Measurements from ENCODE around the gene CDKN1C. TPM values are rescaled to one million over a fixed set of nuclear protein-coding genes. Genes with fewer than 3 reads are reported as not detected.
A peak's percentile ranks its signal among the peaks of the same experiment; 100 is the strongest.

The CDKN1C gene
- total RNA-seq, 1 donor from 2014 or later = 268 TPM

GRCh38 chr11:2928605-2929530 lies 43.3 kb upstream of the CDKN1C start, which contains the start of gene PHLDA2:
Gene PHLDA2, minus strand, starts transcription at chr11:2929420. Its CDS starts 56 bp downstream, at chr11:2929364.
- Mint-ChIP-seq H3K27ac (no peak within 1 kb of the TSS), H3K36me3 (ENCODE audit: insufficient read depth) (no peaks in the 10 kb centered on the region)
- peak; percentile 49 for DNase-seq (ENCODE audit: low spot score, unreplicated experiment)

DNA sequence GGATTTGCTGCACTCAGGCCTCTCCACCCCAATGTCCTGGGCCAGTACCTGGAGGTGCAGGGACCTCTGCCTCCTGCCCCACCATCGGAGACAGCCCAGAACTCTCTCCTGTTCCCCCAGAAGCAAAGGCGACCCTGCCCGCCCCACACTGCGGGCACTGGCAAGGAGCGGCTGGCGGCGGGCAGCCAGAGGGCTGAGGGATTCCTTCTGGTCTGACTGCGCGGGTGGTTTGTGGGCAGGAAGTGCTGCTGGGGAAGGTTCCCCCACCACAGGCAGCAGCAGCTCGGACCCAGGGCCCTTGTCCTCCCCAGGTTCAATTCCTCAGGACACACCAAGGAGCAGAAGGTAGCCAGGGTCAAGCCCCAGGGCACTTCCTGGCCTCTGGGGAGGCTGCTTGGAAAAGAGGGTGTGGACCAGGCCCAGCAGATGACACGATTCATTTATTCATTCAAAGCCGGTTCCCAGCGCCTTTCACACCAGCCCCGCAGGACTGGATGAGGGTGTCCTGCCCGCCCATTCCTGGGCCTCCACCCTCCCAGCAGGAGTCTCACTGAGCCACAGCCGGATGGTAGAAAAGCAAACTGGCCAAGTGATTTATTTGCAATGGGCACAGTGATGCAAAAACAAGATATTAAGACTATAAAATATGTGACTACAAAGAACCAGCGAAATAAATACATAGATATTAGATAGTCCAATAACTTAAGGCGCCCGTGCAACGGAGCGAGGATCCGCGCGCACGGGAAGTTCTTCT lies 42.5 kb upstream of the CDKN1C start:
- H3K27ac Mint-ChIP-seq = no peak overlapping the region
- peaks cover 36% of the 10 kb centered on the region for H3K27me3 Mint-ChIP-seq
- no peaks in the 10 kb centered on the region for H3K9me3 Mint-ChIP-seq (ENCODE audit: low read depth)
- no peak for DNase-seq (ENCODE audit: low spot score, unreplicated experiment)
- peak overlapping the region; percentile 59 for H3K4me3 Mint-ChIP-seq (ENCODE audit: low read depth)
- TF ChIP-seq, protein P1, sequence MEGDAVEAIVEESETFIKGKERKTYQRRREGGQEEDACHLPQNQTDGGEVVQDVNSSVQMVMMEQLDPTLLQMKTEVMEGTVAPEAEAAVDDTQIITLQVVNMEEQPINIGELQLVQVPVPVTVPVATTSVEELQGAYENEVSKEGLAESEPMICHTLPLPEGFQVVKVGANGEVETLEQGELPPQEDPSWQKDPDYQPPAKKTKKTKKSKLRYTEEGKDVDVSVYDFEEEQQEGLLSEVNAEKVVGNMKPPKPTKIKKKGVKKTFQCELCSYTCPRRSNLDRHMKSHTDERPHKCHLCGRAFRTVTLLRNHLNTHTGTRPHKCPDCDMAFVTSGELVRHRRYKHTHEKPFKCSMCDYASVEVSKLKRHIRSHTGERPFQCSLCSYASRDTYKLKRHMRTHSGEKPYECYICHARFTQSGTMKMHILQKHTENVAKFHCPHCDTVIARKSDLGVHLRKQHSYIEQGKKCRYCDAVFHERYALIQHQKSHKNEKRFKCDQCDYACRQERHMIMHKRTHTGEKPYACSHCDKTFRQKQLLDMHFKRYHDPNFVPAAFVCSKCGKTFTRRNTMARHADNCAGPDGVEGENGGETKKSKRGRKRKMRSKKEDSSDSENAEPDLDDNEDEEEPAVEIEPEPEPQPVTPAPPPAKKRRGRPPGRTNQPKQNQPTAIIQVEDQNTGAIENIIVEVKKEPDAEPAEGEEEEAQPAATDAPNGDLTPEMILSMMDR (IDR thresholded peaks at IDR 0.05; ENCODE audit: unreplicated experiment) = no peak
- no peaks in the 10 kb centered on the region for H3K36me3 Mint-ChIP-seq (ENCODE audit: insufficient read depth)
- peaks cover 8% of the 10 kb centered on the region for H3K4me1 Mint-ChIP-seq (ENCODE audit: low read depth)

More at GRCh38 chr11:2928605-2929530, 43.3 kb upstream of the CDKN1C start, which contains the start of gene PHLDA2:
- peaks cover 8% of the 10 kb centered on the region for H3K4me1 Mint-ChIP-seq (ENCODE audit: low read depth)
- TF ChIP-seq, protein P1 (IDR thresholded peaks at IDR 0.05; ENCODE audit: unreplicated experiment) = peak; percentile 7
- no peaks in the 10 kb centered on the region for H3K9me3 Mint-ChIP-seq (ENCODE audit: low read depth)
- H3K27me3 Mint-ChIP-seq = peaks cover 36% of the 10 kb centered on the region
- peak within 1 kb of the TSS; percentile 66 for H3K4me3 Mint-ChIP-seq (ENCODE audit: low read depth)

- Mint-ChIP-seq H3K27me3 (peaks cover 36% of the 10 kb centered on the region), H3K9me3 (ENCODE audit: low read depth) (no peaks in the 10 kb centered on the region), H3K36me3 (ENCODE audit: insufficient read depth) (no peaks in the 10 kb centered on the region), H3K27ac (no peak overlapping the region), H3K4me1 (ENCODE audit: low read depth) (peaks cover 8% of the 10 kb centered on the region), H3K4me3 (ENCODE audit: low read depth) (no peak overlapping the region)
- TF ChIP-seq, protein P1 (IDR thresholded peaks at IDR 0.05; ENCODE audit: unreplicated experiment) = no peak
- no peak for DNase-seq (ENCODE audit: low spot score, unreplicated experiment)
These were observed 41.7 kb upstream of the CDKN1C start for GRCh38 chr11:2927121-2927800.

DNA sequence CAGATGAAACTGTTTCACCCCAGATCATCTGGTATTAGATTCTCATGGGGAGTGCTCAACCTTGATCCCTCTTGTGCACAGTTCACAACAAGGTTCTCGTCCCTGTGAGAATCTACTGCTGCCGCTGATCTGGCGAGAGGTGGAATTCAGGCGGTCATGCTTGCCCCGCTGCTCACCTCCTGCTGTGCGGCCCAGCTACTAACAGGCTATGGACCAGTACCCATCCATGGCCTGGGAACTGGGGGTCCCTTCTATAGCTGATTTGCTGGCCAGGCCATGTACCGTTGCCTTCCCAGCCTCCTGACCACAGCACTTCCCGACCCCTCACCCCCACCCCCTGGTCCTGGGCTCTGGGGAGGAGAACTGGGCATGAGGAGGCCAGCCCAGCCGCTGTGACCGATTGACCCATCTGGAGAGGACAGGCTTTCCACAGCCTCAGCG lies 41.1 kb upstream of the CDKN1C start:
- peaks cover 8% of the 10 kb centered on the region for H3K4me1 Mint-ChIP-seq (ENCODE audit: low read depth)
- DNase-seq (ENCODE audit: low spot score, unreplicated experiment) = no peak
- no peaks in the 10 kb centered on the region for H3K9me3 Mint-ChIP-seq (ENCODE audit: low read depth)
- H3K36me3 Mint-ChIP-seq (ENCODE audit: insufficient read depth) = no peaks in the 10 kb centered on the region
- no peak overlapping the region for H3K27ac Mint-ChIP-seq
- peaks cover 36% of the 10 kb centered on the region for H3K27me3 Mint-ChIP-seq
- H3K4me3 Mint-ChIP-seq (ENCODE audit: low read depth) = no peak overlapping the region
- TF ChIP-seq, protein P1 (IDR thresholded peaks at IDR 0.05; ENCODE audit: unreplicated experiment) = no peak

Measured in progenitor cell of endocrine pancreas (in vitro differentiated cells).